ENCODE data around the gene MAPK8IP3.

MAPK8IP3 gene

GRCh38 chr16:1723450-1724147 is 17.6 kb downstream of the MAPK8IP3 start:
- Histone ChIP-seq H3K27me3 (ENCODE audit: insufficient read depth, insufficient read length) (no peaks in the 10 kb centered on the region), H3K9ac (ENCODE audit: insufficient read length, low read depth) (no peak overlapping the region), H3K4me1 (ENCODE audit: insufficient read depth, insufficient read length) (peaks cover 2% of the 10 kb centered on the region), H3K9me3 (ENCODE audit: insufficient read depth, low read length) (no peaks in the 10 kb centered on the region), H3K4me3 (ENCODE audit: insufficient read length, low read depth) (no peak overlapping the region), H3K36me3 (ENCODE audit: insufficient read depth, insufficient read length, low read length) (peaks cover 44% of the 10 kb centered on the region)
- TF ChIP-seq SUZ12 (IDR thresholded peaks at IDR 0.05; ENCODE audit: extremely low read depth, insufficient read depth, insufficient read length) (no peak), YY1 (IDR thresholded peaks at IDR 0.05; ENCODE audit: insufficient read depth, insufficient read length) (no peak), ZNF274 (IDR thresholded peaks at IDR 0.05; ENCODE audit: low read depth, low read length) (no peak)
- no peak for DNase-seq (ENCODE audit: low read depth, low spot score)

DNA sequence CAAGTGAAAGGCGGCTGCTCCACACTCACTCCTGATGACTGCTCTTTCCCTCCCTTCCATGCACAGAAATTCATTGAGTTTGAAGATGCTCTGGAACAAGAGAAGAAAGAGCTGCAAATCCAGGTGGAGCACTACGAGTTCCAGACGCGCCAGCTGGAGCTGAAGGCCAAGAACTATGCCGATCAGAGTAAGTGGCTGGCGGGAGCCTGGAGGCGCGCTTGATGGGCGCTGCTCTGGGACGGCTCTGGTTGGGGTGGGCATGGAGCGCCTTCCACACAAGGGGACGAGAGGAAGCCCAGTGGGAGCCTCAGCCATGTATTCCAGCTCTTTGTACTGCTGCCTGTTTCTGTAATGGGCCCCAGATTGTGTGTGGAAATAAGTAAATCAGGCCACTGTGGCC is 18.5 kb downstream of the MAPK8IP3 start:
- Histone ChIP-seq H3K27me3 (ENCODE audit: insufficient read depth, insufficient read length) (no peaks in the 10 kb centered on the region), H3K4me1 (ENCODE audit: insufficient read depth, insufficient read length) (peaks cover 2% of the 10 kb centered on the region), H3K4me3 (ENCODE audit: insufficient read length, low read depth) (no peak overlapping the region), H3K9ac (ENCODE audit: insufficient read length, low read depth) (no peak overlapping the region), H3K9me3 (ENCODE audit: insufficient read depth, low read length) (no peaks in the 10 kb centered on the region), H3K36me3 (ENCODE audit: insufficient read depth, insufficient read length, low read length) (peaks cover 50% of the 10 kb centered on the region)
- TF ChIP-seq YY1 (IDR thresholded peaks at IDR 0.05; ENCODE audit: insufficient read depth, insufficient read length) (no peak), SUZ12 (IDR thresholded peaks at IDR 0.05; ENCODE audit: extremely low read depth, insufficient read depth, insufficient read length) (no peak), ZNF274 (IDR thresholded peaks at IDR 0.05; ENCODE audit: low read depth, low read length) (no peak)
- DNase-seq (ENCODE audit: low read depth, low spot score) = no peak

GRCh38 chr16:1726661-1727502 is 20.9 kb downstream of the MAPK8IP3 start:
- Histone ChIP-seq H3K36me3 (ENCODE audit: insufficient read depth, insufficient read length, low read length) (peaks cover 62% of the 10 kb centered on the region), H3K9ac (ENCODE audit: insufficient read length, low read depth) (no peak overlapping the region), H3K4me3 (ENCODE audit: insufficient read length, low read depth) (no peak overlapping the region), H3K4me1 (ENCODE audit: insufficient read depth, insufficient read length) (peaks cover 2% of the 10 kb centered on the region), H3K27me3 (ENCODE audit: insufficient read depth, insufficient read length) (no peaks in the 10 kb centered on the region), H3K9me3 (ENCODE audit: insufficient read depth, low read length) (no peaks in the 10 kb centered on the region)
- TF ChIP-seq YY1 (IDR thresholded peaks at IDR 0.05; ENCODE audit: insufficient read depth, insufficient read length) (no peak), ZNF274 (IDR thresholded peaks at IDR 0.05; ENCODE audit: low read depth, low read length) (no peak), SUZ12 (IDR thresholded peaks at IDR 0.05; ENCODE audit: extremely low read depth, insufficient read depth, insufficient read length) (no peak)
- DNase-seq (ENCODE audit: low read depth, low spot score) = no peak

GRCh38 chr16:1727651-1728624 is 21.9 kb downstream of the MAPK8IP3 start:
- Histone ChIP-seq H3K27me3 (ENCODE audit: insufficient read depth, insufficient read length) (no peaks in the 10 kb centered on the region), H3K9me3 (ENCODE audit: insufficient read depth, low read length) (no peaks in the 10 kb centered on the region), H3K4me3 (ENCODE audit: insufficient read length, low read depth) (no peak overlapping the region), H3K9ac (ENCODE audit: insufficient read length, low read depth) (no peak overlapping the region), H3K4me1 (ENCODE audit: insufficient read depth, insufficient read length) (peaks cover 2% of the 10 kb centered on the region), H3K36me3 (ENCODE audit: insufficient read depth, insufficient read length, low read length) (peaks cover 72% of the 10 kb centered on the region)
- TF ChIP-seq YY1 (IDR thresholded peaks at IDR 0.05; ENCODE audit: insufficient read depth, insufficient read length) (no peak), ZNF274 (IDR thresholded peaks at IDR 0.05; ENCODE audit: low read depth, low read length) (no peak), SUZ12 (IDR thresholded peaks at IDR 0.05; ENCODE audit: extremely low read depth, insufficient read depth, insufficient read length) (no peak)
- DNase-seq (ENCODE audit: low read depth, low spot score) = no peak

- Histone ChIP-seq H3K27me3 (ENCODE audit: insufficient read depth, insufficient read length) (no peaks in the 10 kb centered on the region), H3K36me3 (ENCODE audit: insufficient read depth, insufficient read length, low read length) (peaks cover 83% of the 10 kb centered on the region), H3K4me1 (ENCODE audit: insufficient read depth, insufficient read length) (peaks cover 2% of the 10 kb centered on the region), H3K9ac (ENCODE audit: insufficient read length, low read depth) (no peak overlapping the region), H3K4me3 (ENCODE audit: insufficient read length, low read depth) (no peak overlapping the region), H3K9me3 (ENCODE audit: insufficient read depth, low read length) (no peaks in the 10 kb centered on the region)
- DNase-seq (ENCODE audit: low read depth, low spot score) = no peak
- no peak for TF ChIP-seq YY1 (IDR thresholded peaks at IDR 0.05; ENCODE audit: insufficient read depth, insufficient read length)
- no peak for TF ChIP-seq ZNF274 (IDR thresholded peaks at IDR 0.05; ENCODE audit: low read depth, low read length)
- TF ChIP-seq SUZ12 (IDR thresholded peaks at IDR 0.05; ENCODE audit: extremely low read depth, insufficient read depth, insufficient read length) = no peak
Measured at GRCh38 chr16:1729026-1729425, 23.0 kb downstream of the MAPK8IP3 start.

DNA sequence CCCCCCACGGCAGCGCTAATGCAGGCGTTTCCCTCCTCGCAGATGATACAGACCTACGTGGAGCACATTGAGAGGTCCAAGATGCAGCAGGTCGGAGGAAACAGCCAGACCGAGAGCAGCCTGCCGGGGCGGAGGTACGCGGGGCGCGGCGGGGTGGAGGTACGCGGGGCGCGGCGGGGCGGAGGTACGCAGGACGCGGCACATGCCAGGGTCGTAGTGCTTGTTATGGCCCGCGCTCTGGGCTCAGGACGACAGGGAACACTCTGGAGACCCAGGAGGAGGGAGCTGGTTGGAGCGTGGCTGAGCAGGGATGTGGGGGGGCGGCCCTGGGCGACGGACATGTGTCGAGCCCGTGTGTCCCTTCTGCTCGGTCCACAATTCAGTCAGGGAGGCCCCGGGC is 23.4 kb downstream of the MAPK8IP3 start:
- Histone ChIP-seq H3K9me3 (ENCODE audit: insufficient read depth, low read length) (no peaks in the 10 kb centered on the region), H3K36me3 (ENCODE audit: insufficient read depth, insufficient read length, low read length) (peaks cover 83% of the 10 kb centered on the region), H3K27me3 (ENCODE audit: insufficient read depth, insufficient read length) (no peaks in the 10 kb centered on the region), H3K4me3 (ENCODE audit: insufficient read length, low read depth) (no peak overlapping the region), H3K9ac (ENCODE audit: insufficient read length, low read depth) (no peak overlapping the region), H3K4me1 (ENCODE audit: insufficient read depth, insufficient read length) (no peaks in the 10 kb centered on the region)
- TF ChIP-seq SUZ12 (IDR thresholded peaks at IDR 0.05; ENCODE audit: extremely low read depth, insufficient read depth, insufficient read length) (no peak), ZNF274 (IDR thresholded peaks at IDR 0.05; ENCODE audit: low read depth, low read length) (no peak), YY1 (IDR thresholded peaks at IDR 0.05; ENCODE audit: insufficient read depth, insufficient read length) (no peak)
- no peak for DNase-seq (ENCODE audit: low read depth, low spot score)
